ENCODE results near the gene CFAP70. TPM values are rescaled to one million over a fixed set of nuclear protein-coding genes. Genes with fewer than 3 reads are reported as not detected.

CFAP70 gene
- total RNA-seq, 1 experiment from 2014 or later: 1.2 TPM

- intact Hi-C loops (cut with micrococcal nuclease; ENCODE audit: unreplicated experiment): no loop called here
- CTCF ChIA-PET: interaction anchor here (0.7 kb wide), 1 partner anchor 1387 kb away, joined by 4 read pairs; no protein-coding TSS in a partner anchor
- Mint-ChIP-seq H3K27me3 (ENCODE audit: unreplicated experiment) (no peaks in the 10 kb centered on the region), H3K36me3 (ENCODE audit: insufficient read depth, unreplicated experiment) (no peaks in the 10 kb centered on the region), H3K4me1 (ENCODE audit: low read depth, unreplicated experiment) (no peaks in the 10 kb centered on the region), H3K4me3 (ENCODE audit: low read depth, unreplicated experiment) (no peak overlapping the region), H3K9me3 (ENCODE audit: low read depth, unreplicated experiment) (peaks cover 6% of the 10 kb centered on the region), H3K27ac (ENCODE audit: unreplicated experiment) (no peak overlapping the region)
- no TSS peak for BruUV-seq (replicated peaks)
- no peak for TF ChIP-seq CTCF (IDR thresholded peaks at IDR 0.05; ENCODE audit: unreplicated experiment)
- no peak for DNase-seq
Observed at GRCh38 chr10:73205081-73205480, 153.6 kb downstream of the CFAP70 start.

Other genes with a start within 250 kb of the CFAP70 start
- 0.76 and 0.78 TPM in 2 replicates for gene NUDT13, start 248.4 kb downstream of the CFAP70 start, total RNA-seq (2022)
- gene ECD, start 190.9 kb downstream of the CFAP70 start, total RNA-seq (2022): 28.1 and 29.1 TPM in 2 replicates
- 27.0 and 31.5 TPM in 2 replicates for gene FAM149B1, start 190.7 kb downstream of the CFAP70 start, total RNA-seq (2022)
- gene DNAJC9, start 111.6 kb downstream of the CFAP70 start, total RNA-seq (2022): 38.0 and 39.8 TPM in 2 replicates
- 125 and 126 TPM in 2 replicates for gene MRPS16, start 106.2 kb downstream of the CFAP70 start, total RNA-seq (2022)
- 160 and 167 TPM in 2 replicates for gene ANXA7, start 55.2 kb upstream of the CFAP70 start, total RNA-seq (2022)
- 2.9 and 3.3 TPM in 2 replicates for gene MSS51, start 74.7 kb upstream of the CFAP70 start, total RNA-seq (2022)
- gene PPP3CB, start 137.2 kb upstream of the CFAP70 start, total RNA-seq (2022): 26.4 and 27.5 TPM in 2 replicates
- 39.4 and 48.1 TPM in 2 replicates for gene USP54, start 232.5 kb upstream of the CFAP70 start, total RNA-seq (2022)

All from Calu3 (cell line).